Renal pelvis (tissue), 4 donors: ENCODE data around the gene MAP2. TPM values are rescaled to one million over a fixed set of nuclear protein-coding genes. Genes with fewer than 3 reads are reported as not detected.

Experiments
- DNase-seq: peaks from one replicate; pipeline ENCODE4 v3.0.0-alpha.2; 2013
- polyA plus RNA-seq, 3 donors: library from polyadenylated mRNA; unstranded; fragments of 120-200 nt; gene quantifications; one replicate each; pipeline ENCODE4 v1.2.1, GENCODE V29; 2013; ENCODE audit not compliant: insufficient read length in 3 of 3

MAP2 gene
- polyA plus RNA-seq, 3 donors = 27.9 to 31.7 (median 28.4) TPM

DNA sequence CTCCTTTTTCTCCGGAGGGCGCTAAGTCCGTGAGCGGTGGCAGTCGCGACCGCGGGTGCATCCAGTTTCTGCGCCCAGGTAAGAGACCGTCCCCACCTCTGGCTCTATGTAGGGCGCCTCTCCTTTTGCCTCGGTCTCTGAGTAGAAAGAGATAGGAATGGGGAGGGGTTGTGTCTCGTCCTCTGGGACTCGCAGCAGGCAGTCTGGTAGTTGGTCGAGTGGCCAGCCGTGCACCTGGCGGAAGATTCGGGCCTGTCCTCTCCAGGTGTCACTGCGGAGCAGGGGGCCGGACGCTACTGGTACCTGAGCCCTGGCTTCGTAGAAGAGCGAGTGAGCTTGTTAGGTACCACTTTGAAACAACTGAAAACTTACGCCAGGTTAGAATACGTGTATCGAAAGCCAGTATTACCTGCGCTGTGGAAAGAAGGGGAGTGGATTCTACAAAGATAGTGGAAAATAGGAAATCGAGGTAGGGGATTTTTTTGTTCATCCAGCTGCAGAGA, 403 bp downstream of the MAP2 start:
- peak; percentile 19 for DNase-seq

GRCh38 chr2:209424781-209425470, 1.1 kb downstream of the MAP2 start:
- DNase-seq = no peak

DNA sequence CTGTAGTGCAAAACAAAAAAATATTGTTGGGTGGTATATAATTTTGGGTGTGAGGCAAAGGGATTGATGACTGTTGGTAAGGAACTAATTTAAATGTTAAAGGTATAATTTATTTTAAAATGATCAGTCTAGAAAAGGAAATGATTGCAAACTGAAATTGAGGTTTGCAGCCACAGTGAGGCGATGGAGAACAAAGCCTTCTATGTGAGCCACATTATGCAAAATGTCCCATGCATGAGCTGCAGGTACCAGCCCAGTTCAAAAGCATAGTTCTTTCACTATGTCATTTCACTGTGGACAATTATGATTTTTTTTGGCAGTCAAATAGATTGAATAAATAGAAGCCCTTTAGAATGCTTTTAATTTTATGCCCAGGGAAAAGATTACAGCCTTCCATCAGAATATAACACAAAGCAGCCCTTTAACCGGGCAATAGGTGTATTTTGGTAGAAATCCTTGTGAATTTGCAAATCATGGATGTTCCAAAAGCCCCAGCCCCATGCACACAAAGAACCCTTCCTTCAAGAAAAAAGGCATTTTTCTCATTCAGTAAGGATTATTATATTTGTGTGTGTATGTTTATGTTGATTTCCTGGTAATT, 1.7 kb downstream of the MAP2 start:
- peak; percentile 50 for DNase-seq

DNA sequence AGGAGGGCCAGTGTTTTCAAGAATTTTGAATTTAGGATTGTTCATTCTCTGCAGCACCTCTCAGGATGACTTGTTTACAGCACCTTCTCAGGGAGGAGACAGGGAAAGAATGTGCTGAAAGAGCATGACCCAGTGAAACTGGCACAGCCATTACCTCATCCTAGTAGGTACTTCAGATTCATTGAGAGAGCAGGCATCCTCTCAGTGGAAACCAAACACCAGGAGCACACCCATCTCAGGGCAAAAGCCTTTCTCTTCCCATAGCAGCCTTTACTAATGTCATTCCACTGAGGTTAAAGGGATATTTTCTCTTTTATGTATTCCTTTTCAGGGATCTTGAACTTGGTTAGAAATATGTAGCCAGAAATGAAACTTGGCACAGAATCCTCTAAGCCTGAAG, 2.6 kb downstream of the MAP2 start:
- peak; percentile 57 for DNase-seq

DNA sequence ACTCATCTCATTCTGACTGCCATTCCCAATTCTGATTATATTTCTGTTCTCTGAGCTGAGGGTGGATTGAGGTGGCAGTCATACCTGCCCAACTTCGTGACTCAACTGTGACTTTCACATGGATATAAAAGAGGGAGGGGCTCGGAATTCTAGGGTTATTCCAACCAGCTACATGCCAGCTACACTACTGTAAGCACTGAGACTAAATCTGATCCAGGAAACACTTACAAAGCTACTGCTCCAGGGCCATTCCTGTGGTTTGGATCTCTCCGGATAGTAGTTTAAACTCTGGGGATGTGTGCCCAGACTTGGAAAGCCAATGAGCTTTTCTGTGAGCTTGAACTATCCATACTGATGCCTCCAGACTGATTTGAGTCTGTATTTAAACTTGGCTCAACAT, 7.9 kb downstream of the MAP2 start:
- DNase-seq = no peak

- DNase-seq = no peak
Measured at GRCh38 chr2:209441541-209441940, 17.7 kb downstream of the MAP2 start.

DNA sequence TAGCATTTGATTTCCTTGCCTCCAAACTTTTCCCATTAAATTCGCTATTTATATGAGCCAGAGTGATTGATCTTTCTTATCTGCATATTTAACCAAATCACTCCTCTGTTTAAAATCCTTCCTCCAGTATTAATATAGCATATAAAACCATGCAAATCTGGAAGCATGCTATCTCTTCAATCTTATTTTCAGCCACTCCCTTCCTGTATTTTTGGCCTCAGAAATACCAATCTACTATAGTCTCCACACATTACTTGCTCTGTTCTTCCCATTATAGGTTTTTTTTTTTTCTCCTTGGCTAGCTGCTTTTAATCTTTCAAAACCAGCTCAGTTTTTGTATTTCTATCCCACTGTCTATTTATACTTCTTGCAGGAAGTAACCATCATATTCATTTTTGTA, 19.1 kb downstream of the MAP2 start:
- DNase-seq = no peak

DNA sequence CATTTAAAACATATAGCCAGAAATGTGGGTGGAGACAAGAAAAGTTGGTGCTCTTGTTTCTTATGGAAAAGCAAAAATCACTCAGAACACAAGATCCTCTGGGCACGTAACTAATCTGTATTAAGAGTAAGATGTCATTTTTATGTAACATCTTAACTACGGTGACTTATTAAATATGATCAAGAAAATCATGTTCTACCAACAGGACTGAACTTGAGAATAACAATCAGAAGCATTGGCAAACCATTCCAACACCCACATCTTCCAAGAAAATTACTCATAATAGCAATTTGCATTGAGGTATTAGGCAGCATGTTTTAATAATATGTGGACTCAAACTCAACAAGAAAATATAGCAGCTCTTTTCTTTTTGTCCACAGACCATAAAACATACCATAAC, 21.6 kb downstream of the MAP2 start:
- no peak for DNase-seq

DNA sequence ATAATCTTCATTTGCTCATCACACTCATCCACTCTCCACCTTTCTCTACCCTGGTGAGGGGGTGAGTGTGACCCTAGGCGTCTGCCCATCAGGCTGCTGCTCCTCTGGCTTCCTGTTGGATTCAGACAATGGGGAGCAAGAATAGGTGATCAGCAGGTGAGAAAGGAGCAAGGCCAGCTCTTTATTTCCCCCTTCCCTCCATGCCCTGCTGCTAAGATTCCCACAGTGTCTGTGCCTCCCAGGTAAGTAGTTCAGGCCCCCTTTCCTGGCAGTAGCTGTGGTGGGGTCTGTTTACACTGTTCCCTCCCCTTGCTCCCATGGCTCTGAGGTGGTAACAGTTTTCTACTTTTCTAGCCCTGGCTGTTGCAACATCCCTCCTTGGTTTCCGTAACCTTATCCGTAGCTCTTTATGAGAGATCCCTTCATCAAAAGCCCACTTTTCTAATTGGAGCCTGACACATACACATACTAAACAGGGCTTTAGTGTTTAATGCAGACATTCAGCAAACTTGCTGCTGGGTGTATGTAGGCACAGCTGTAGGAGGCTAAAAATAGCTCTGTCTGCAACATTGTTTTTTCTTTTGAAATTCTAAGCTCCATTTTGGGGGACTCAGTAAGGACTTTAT, 27.5 kb downstream of the MAP2 start:
- DNase-seq = no peak

- DNase-seq = no peak
Measured at GRCh38 chr2:209456489-209456888, 32.6 kb downstream of the MAP2 start.

- no peak for DNase-seq
Measured at GRCh38 chr2:209458008-209458979, 34.4 kb downstream of the MAP2 start.

GRCh38 chr2:209459359-209459758, 35.5 kb downstream of the MAP2 start:
- no peak for DNase-seq

- DNase-seq = no peak
Measured at GRCh38 chr2:209460151-209460761, 36.4 kb downstream of the MAP2 start.

DNA sequence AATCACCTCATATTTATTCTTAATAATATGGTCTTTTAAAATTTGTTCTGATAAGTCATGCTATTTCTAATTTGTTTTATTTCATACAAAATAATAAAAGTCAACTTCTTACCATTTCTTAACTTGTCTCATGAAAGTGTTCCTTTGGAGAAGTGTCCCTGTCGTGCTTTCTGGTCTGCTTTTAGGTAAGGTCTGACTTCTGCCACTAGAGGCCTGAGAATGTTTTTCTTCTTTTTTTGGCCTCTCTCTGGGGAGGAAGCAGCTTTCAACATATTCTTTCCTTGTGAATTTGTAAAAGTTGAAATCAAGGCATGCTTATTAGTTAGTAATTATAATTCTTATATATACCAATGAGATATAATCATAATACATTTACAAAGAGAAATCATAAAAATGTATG, 39.4 kb downstream of the MAP2 start:
- no peak for DNase-seq

GRCh38 chr2:209463835-209464234, 40.0 kb downstream of the MAP2 start:
- no peak for DNase-seq

DNA sequence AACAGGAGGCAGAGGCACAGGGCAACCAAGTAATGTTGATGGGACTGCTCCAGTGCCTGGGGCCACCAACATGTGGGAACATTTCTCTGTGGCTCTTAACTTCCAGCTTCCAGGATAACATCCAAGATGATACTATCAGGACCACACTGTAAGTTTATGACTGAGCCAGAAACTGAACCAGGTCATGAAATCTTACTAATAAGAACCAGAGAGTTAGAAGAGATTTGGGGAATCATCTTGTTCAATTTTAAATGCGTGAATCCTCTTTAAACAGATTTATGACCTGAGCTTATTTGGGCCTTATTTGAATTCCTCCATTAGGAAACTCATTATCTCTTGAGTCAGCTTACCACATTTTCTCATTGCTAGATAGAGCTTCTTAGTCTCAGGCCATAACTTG, 45.0 kb downstream of the MAP2 start:
- no peak for DNase-seq

DNA sequence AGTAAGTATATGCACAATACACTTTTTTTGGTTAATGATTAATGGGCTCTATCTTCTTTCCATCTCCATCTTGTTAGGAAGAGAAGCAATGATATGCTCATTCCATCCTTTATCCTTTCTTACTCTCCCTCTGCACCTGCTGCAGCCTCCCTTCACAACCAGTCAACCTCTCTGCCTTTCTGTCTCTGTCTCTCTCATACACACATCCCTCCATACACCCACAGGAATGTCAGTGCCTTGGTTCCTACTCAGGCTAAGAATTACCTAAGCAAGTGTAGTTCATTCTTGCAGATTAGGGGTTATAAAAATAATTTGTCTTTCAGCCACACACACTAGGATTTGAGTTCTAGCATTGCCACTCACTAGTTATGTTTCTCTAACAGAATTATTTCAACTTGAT, 45.6 kb downstream of the MAP2 start:
- no peak for DNase-seq

GRCh38 chr2:209470466-209470865, 46.6 kb downstream of the MAP2 start:
- no peak for DNase-seq

DNA sequence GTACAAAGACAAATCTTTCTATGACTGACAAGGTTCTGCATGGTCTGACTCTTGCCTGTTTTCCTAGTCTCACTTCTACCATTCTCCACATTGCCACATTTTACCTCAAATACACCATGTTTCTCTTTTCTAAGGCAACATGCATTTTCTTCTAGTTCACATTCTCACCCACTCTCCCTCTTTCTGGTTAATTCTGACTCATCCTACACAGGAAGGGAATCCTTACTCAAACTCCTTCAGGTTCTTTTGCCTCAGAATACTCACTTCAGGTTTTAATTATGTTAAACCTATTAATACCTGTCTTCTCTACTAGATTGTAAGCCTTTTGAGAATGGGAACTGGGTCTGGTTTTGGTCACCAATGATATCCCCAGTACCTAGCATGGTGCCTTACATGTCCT, 47.2 kb downstream of the MAP2 start:
- DNase-seq = no peak

GRCh38 chr2:209472112-209472832, 48.4 kb downstream of the MAP2 start:
- peak; percentile 40 for DNase-seq

- DNase-seq = no peak
Measured at GRCh38 chr2:209472871-209473270, 49.0 kb downstream of the MAP2 start.
